Cortex of kidney (tissue), 1 donor: Measurements from ENCODE around the gene ZNF668.

ENCODE experiments used
- DNase-seq: peaks from one replicate; lab custom pipeline; 2025; lab: John Stamatoyannopoulos, UW

Gene ZNF668

GRCh38 chr16:31081428-31082351 is 7.7 kb upstream of the ZNF668 start:
- DNase-seq = no peak

GRCh38 chr16:31080756-31081419 is 6.8 kb upstream of the ZNF668 start:
- DNase-seq = no peak

GRCh38 chr16:31080035-31080629 is 6.1 kb upstream of the ZNF668 start:
- DNase-seq = no peak

- no peak for DNase-seq
Observed at GRCh38 chr16:31079342-31079944, 5.4 kb upstream of the ZNF668 start.

GRCh38 chr16:31078597-31079341 is 4.7 kb upstream of the ZNF668 start:
- no peak for DNase-seq

- no peak for DNase-seq
Observed at GRCh38 chr16:31077592-31078396, 3.8 kb upstream of the ZNF668 start.

- no peak for DNase-seq
Observed at GRCh38 chr16:31077024-31077423, 3.0 kb upstream of the ZNF668 start.

- DNase-seq = no peak
Observed at GRCh38 chr16:31076319-31076718, 2.3 kb upstream of the ZNF668 start.

- DNase-seq = no peak
Observed at GRCh38 chr16:31074814-31075183, 759 bp upstream of the ZNF668 start.

- DNase-seq = no peak
Observed at GRCh38 chr16:31073142-31073969, 684 bp downstream of the ZNF668 start.

GRCh38 chr16:31072540-31073141 is 1.4 kb downstream of the ZNF668 start:
- no peak for DNase-seq

GRCh38 chr16:31071861-31072260 is 2.2 kb downstream of the ZNF668 start:
- DNase-seq = no peak

GRCh38 chr16:31067342-31067741 is 6.7 kb downstream of the ZNF668 start:
- no peak for DNase-seq

GRCh38 chr16:31064882-31065461 is 9.1 kb downstream of the ZNF668 start:
- DNase-seq = no peak

GRCh38 chr16:31063843-31064611 is 10.0 kb downstream of the ZNF668 start:
- DNase-seq = no peak

GRCh38 chr16:31063495-31063842 is 10.6 kb downstream of the ZNF668 start:
- DNase-seq = no peak

- no peak for DNase-seq
Observed at GRCh38 chr16:31061813-31062440, 12.1 kb downstream of the ZNF668 start.
